ENCODE results near the gene GOLT1A. TPM values are rescaled to one million over a fixed set of nuclear protein-coding genes. Genes with fewer than 3 reads are reported as not detected.

Gene GOLT1A
- total RNA-seq, 1 donor from 2014 or later = not detected

DNA sequence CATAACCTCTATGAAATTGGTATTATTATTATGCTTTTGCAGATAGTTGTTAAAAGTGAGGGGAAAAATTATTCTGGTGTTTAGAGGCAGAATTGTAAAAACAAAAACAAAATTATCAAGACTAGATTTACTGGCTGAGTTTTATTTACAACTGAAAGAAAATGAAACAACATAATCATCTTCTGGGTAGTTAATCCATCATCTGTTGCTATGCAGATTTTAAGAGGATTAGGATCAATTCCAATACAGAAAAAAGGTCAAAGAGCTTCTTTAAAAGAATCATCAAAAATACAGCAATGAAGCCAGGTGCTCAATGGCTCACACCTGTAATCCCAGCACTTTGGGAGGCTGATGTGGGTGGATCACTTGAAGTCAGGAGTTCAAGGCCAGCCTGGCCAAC lies 8.3 kb downstream of the GOLT1A start:
- no peak overlapping the region for H3K4me3 Mint-ChIP-seq (ENCODE audit: unreplicated experiment)

DNA sequence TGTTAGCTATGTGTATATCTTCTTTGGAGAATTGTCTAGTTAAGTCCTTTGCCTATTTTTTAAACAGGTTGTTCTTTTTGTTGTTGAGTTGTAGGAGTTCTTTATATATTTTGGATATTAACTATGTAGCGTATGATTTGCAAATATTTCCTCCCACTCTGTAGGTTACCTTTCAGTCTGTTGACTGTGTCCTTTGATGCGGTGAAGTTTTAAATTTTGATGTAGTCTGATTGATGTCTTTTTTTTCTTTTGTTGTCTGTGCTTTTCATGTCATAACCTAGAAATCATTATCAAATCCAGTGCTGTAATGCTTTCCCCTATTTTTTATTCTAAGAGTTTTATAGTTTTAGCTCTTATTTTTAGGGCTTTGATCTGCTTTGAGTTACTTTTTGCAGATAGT lies 8.8 kb downstream of the GOLT1A start:
- TF ChIP-seq, protein P1, sequence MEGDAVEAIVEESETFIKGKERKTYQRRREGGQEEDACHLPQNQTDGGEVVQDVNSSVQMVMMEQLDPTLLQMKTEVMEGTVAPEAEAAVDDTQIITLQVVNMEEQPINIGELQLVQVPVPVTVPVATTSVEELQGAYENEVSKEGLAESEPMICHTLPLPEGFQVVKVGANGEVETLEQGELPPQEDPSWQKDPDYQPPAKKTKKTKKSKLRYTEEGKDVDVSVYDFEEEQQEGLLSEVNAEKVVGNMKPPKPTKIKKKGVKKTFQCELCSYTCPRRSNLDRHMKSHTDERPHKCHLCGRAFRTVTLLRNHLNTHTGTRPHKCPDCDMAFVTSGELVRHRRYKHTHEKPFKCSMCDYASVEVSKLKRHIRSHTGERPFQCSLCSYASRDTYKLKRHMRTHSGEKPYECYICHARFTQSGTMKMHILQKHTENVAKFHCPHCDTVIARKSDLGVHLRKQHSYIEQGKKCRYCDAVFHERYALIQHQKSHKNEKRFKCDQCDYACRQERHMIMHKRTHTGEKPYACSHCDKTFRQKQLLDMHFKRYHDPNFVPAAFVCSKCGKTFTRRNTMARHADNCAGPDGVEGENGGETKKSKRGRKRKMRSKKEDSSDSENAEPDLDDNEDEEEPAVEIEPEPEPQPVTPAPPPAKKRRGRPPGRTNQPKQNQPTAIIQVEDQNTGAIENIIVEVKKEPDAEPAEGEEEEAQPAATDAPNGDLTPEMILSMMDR (IDR thresholded peaks at IDR 0.05) = no peak
- Mint-ChIP-seq H3K27me3 (ENCODE audit: low read depth) (peaks cover 58% of the 10 kb centered on the region), H3K4me3 (ENCODE audit: unreplicated experiment) (no peak overlapping the region), H3K4me1 (ENCODE audit: low read depth) (no peaks in the 10 kb centered on the region), H3K9me3 (ENCODE audit: low read depth) (no peaks in the 10 kb centered on the region), H3K27ac (ENCODE audit: unreplicated experiment) (no peak overlapping the region), H3K36me3 (ENCODE audit: low read depth) (no peaks in the 10 kb centered on the region)
- DNase-seq (ENCODE audit: low spot score) = no peak

More for the DNA sequence above, 8.3 kb downstream of the GOLT1A start:
- TF ChIP-seq, protein P1 (IDR thresholded peaks at IDR 0.05) = no peak
- no peak for DNase-seq (ENCODE audit: low spot score)
- no peaks in the 10 kb centered on the region for H3K4me1 Mint-ChIP-seq (ENCODE audit: low read depth)
- no peak overlapping the region for H3K27ac Mint-ChIP-seq (ENCODE audit: unreplicated experiment)
- H3K9me3 Mint-ChIP-seq (ENCODE audit: low read depth) = no peaks in the 10 kb centered on the region
- peaks cover 61% of the 10 kb centered on the region for H3K27me3 Mint-ChIP-seq (ENCODE audit: low read depth)
- no peaks in the 10 kb centered on the region for H3K36me3 Mint-ChIP-seq (ENCODE audit: low read depth)

DNA sequence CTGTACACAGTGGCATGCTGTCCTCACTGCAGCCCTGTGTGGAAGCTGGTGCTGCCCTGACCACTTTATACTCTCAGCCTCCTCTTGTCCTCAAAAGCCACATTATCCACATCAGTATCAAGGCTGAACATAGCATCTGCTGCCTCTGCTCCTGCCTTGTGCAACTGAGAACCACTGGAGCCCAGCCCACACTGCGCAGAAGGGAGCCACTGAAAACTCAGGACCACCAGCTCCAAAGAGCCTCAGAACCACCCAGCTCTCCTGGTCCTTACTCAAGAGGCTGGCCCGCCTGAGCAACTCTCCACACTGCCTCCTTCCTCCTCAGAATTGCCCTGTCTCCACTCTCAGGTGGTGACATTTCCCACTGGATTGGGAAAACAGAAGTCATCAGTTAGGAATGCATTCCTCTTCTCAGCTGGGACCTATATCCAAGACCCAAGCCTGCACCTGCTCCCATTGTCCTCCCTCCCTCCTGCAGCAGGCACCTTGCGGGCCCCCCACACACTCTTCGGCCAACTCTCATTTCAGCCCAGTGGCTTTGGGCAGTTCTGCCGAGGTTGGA lies 10.5 kb downstream of the GOLT1A start:
- Mint-ChIP-seq H3K36me3 (ENCODE audit: low read depth) (no peaks in the 10 kb centered on the region), H3K27me3 (ENCODE audit: low read depth) (peaks cover 46% of the 10 kb centered on the region), H3K4me1 (ENCODE audit: low read depth) (peaks cover 7% of the 10 kb centered on the region), H3K27ac (ENCODE audit: unreplicated experiment) (no peak overlapping the region), H3K9me3 (ENCODE audit: low read depth) (no peaks in the 10 kb centered on the region), H3K4me3 (ENCODE audit: unreplicated experiment) (no peak overlapping the region)
- TF ChIP-seq, protein P1 (IDR thresholded peaks at IDR 0.05) = no peak
- no peak for DNase-seq (ENCODE audit: low spot score)

DNA sequence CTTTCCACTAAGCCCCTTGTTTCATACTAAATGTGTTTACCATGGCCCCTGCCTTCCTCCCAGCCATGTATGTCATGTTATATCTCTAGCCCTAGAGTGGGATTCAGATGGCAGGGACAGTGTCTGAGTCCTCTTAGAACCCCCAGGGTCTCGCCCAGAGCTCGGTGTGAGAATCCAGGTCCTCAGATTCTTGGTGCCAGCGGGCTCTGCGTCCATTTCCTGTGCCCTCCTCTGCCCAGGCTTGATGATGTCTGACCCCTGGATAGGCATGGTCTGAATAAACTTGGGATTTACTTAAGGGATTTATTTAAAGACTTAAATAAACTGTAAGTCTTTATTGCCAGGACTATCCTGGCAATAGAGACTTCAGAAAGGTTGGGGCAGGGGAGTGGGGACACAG lies 11.3 kb downstream of the GOLT1A start:
- Mint-ChIP-seq H3K36me3 (ENCODE audit: low read depth) (no peaks in the 10 kb centered on the region), H3K4me1 (ENCODE audit: low read depth) (peaks cover 7% of the 10 kb centered on the region), H3K4me3 (ENCODE audit: unreplicated experiment) (no peak overlapping the region), H3K9me3 (ENCODE audit: low read depth) (no peaks in the 10 kb centered on the region), H3K27ac (ENCODE audit: unreplicated experiment) (no peak overlapping the region), H3K27me3 (ENCODE audit: low read depth) (peaks cover 40% of the 10 kb centered on the region)
- no peak for DNase-seq (ENCODE audit: low spot score)
- TF ChIP-seq, protein P1 (IDR thresholded peaks at IDR 0.05) = no peak

DNA sequence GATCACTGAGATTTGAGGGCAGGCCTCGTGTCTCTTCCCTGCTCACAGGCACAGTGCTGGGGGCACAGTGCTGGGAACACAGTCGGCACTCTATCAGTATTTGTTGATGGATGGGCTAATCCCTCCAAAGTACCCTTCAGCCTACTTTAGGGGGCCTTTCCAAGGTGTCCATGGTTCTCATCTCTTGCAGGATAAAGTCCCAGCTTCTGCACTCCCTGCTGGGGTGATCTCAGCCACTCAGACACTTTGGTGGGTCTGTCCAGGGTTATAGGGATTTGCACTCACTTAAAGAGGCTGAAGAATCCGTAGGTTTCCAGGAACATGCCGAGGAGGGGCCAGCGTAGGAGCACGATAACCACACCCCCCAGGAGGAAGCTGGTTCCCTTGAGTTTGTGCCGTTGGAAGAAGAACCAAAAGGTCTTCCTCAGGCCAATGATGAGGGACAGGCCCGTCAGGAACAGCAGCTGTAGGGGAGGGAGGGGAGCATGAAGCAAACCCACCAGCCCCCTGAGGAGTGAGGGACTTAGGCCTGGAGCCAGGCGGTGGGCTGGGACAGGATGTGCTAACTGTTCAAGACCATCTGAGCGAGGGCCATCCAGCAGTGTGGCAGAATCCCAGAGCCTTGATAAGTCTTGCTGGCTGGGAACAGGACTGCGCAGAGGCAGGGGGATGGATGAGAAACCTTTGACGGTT lies 12.3 kb downstream of the GOLT1A start:
- Mint-ChIP-seq H3K27me3 (ENCODE audit: low read depth) (peaks cover 33% of the 10 kb centered on the region), H3K4me1 (ENCODE audit: low read depth) (peaks cover 9% of the 10 kb centered on the region)

More for the DNA sequence above, 12.3 kb downstream of the GOLT1A start:
- DNase-seq (ENCODE audit: low spot score) = no peak
- TF ChIP-seq, protein P1 (IDR thresholded peaks at IDR 0.05) = no peak
- Mint-ChIP-seq H3K4me3 (ENCODE audit: unreplicated experiment) (no peak overlapping the region), H3K9me3 (ENCODE audit: low read depth) (no peaks in the 10 kb centered on the region), H3K27ac (ENCODE audit: unreplicated experiment) (no peak overlapping the region), H3K36me3 (ENCODE audit: low read depth) (no peaks in the 10 kb centered on the region)

All from chondrocyte (in vitro differentiated cells).